BE2C (cell line): ENCODE results near the gene THAP9.
A peak's percentile ranks its signal among the peaks of the same experiment; 100 is the strongest.

ENCODE experiments used
- DNase-seq: peaks from one replicate; pipeline ENCODE4 v3.0.0-alpha.2; 2020
- H3K27me3 ChIP-seq: fragments of 250-450 bp; sonication (Bioruptor Pico); 2 replicates; pipeline ENCODE4 v1.5.1; 2020; ENCODE audit warnings: mild to moderate bottlenecking
- H3K36me3 ChIP-seq: fragments of 250-450 bp; sonication (Bioruptor Pico); 2 replicates; pipeline ENCODE4 v1.5.1; 2020; ENCODE audit warnings: mild to moderate bottlenecking
- H3K4me1 ChIP-seq: fragments of 250-450 bp; sonication (Bioruptor Pico); 2 replicates; pipeline ENCODE4 v1.5.1; 2020
- H3K4me3 ChIP-seq: 2 replicates; pipeline ENCODE4 v1.5.1; 2011; ENCODE audit warnings: low read depth, low read length
- H3K9me3 ChIP-seq: fragments of 250-450 bp; sonication (Bioruptor Pico); 2 replicates; pipeline ENCODE4 v1.5.1; 2020
- CTCF ChIP-seq: IDR thresholded peaks from 2 replicates; pipeline ENCODE4 v1.5.1; 2012; ENCODE audit warnings: mild to moderate bottlenecking, low read depth, low read length

THAP9 gene

GRCh38 chr4:82885410-82885809 is 15.1 kb upstream of the THAP9 start:
- Histone ChIP-seq H3K4me1 (no peaks in the 10 kb centered on the region; the same call in 1 of the 2 replicates), H3K4me3 (no peak overlapping the region), H3K9me3 (no peaks in the 10 kb centered on the region), H3K36me3 (peaks cover 6% of the 10 kb centered on the region), H3K27me3 (no peaks in the 10 kb centered on the region)
- DNase-seq = no peak
- TF ChIP-seq CTCF = no peak

- Histone ChIP-seq H3K4me1 (no peaks in the 10 kb centered on the region; the same call in 1 of the 2 replicates), H3K4me3 (no peak overlapping the region), H3K27me3 (no peaks in the 10 kb centered on the region), H3K36me3 (peaks cover 3% of the 10 kb centered on the region), H3K9me3 (no peaks in the 10 kb centered on the region)
- DNase-seq = no peak
- TF ChIP-seq CTCF = no peak
Measured at GRCh38 chr4:82886147-82886942, 14.2 kb upstream of the THAP9 start.

- no peaks in the 10 kb centered on the region for H3K9me3 ChIP-seq
- no peaks in the 10 kb centered on the region for H3K27me3 ChIP-seq
- TF ChIP-seq CTCF = no peak
- peak overlapping the region; percentile 85 for H3K4me3 ChIP-seq
- DNase-seq = no peak
- peaks cover 14% of the 10 kb centered on the region for H3K36me3 ChIP-seq
- H3K4me1 ChIP-seq = peaks cover 3% of the 10 kb centered on the region
Measured at GRCh38 chr4:82889287-82889686, 11.2 kb upstream of the THAP9 start.

GRCh38 chr4:82890528-82890900 is 10.0 kb upstream of the THAP9 start:
- peaks cover 3% of the 10 kb centered on the region for H3K4me1 ChIP-seq
- no peak for DNase-seq
- H3K4me3 ChIP-seq = peak overlapping the region; percentile 85
- peaks cover 25% of the 10 kb centered on the region for H3K36me3 ChIP-seq
- H3K9me3 ChIP-seq = no peaks in the 10 kb centered on the region
- H3K27me3 ChIP-seq = no peaks in the 10 kb centered on the region
- TF ChIP-seq CTCF = no peak

GRCh38 chr4:82890901-82891706 is 9.4 kb upstream of the THAP9 start, which contains the start of gene SEC31A:
TSS of gene SEC31A (minus strand) at chr4:82891153. CDS start at chr4:82881936, 9,217 bp downstream.
- H3K27me3 ChIP-seq = no peaks in the 10 kb centered on the region
- DNase-seq = peak; percentile 98
- peaks cover 3% of the 10 kb centered on the region for H3K4me1 ChIP-seq
- peak within 1 kb of the TSS; percentile 85 for H3K4me3 ChIP-seq
- TF ChIP-seq CTCF = no peak
- no peaks in the 10 kb centered on the region for H3K9me3 ChIP-seq
- peaks cover 31% of the 10 kb centered on the region for H3K36me3 ChIP-seq
